HEK293 (cell line): ENCODE measurements around the gene BIK.
A peak's percentile ranks its signal among the peaks of the same experiment; 100 is the strongest.

Experiments
- CTCF ChIA-PET: fragments of 350-600 bp; formaldehyde crosslinking; extraction: SDS; loops from one replicate; lab custom pipeline; 2021; ENCODE audit warnings: antibody characterized with exemption; lab: Yijun Ruan, JAX
- POLR2A ChIA-PET: fragments of 300-600 bp; formaldehyde crosslinking; extraction: SDS; loops from one replicate; lab custom pipeline; 2020; ENCODE audit warnings: antibody characterized with exemption, inconsistent platforms; lab: Yijun Ruan, JAX
- H3K27ac ChIP-seq: fragments of 200-500 bp; sonication (Bioruptor generic); 2 replicates; pipeline ENCODE4 v1.5.1; 2014; ENCODE audit warnings: low read depth, low read length, control low read depth, inconsistent platforms; ENCODE audit errors: extremely low read depth
- H3K36me3 ChIP-seq, 2 experiments: fragments of 200-500 bp in 1 of 2; sonication (Bioruptor generic) in 1 of 2; 1 replicate in 1 of 2; 2 replicates in 1 of 2; pipeline ENCODE4 v1.5.1; 2014 to 2017; ENCODE audit warnings: inconsistent platforms in 2 of 2, low read length in 2 of 2; ENCODE audit not compliant: control insufficient read depth in 2 of 2, insufficient read depth in 1 of 2
- H3K4me1 ChIP-seq: fragments of 200-500 bp; sonication (Bioruptor generic); 2 replicates; pipeline ENCODE4 v1.5.1; 2014; ENCODE audit warnings: mild to moderate bottlenecking, low read length, inconsistent platforms; ENCODE audit not compliant: control insufficient read depth, insufficient read depth
- H3K4me3 ChIP-seq: 2 replicates; pipeline ENCODE4 v1.5.1; 2011; ENCODE audit warnings: low read depth, mild to moderate bottlenecking, control low read depth, low read length, moderate library complexity
- H3K9me3 ChIP-seq: fragments of 200-500 bp; sonication (Bioruptor generic); 2 replicates; pipeline ENCODE4 v1.5.1; 2014; ENCODE audit warnings: low read depth, low read length, inconsistent platforms; ENCODE audit not compliant: control insufficient read depth, insufficient read depth
- GLI2 ChIP-seq: fragments of 450-650 bp; formaldehyde crosslinking; IDR thresholded peaks from 2 replicates; pipeline ENCODE4; 2017; ENCODE audit warnings: missing biosample characterization, missing genetic modification characterization, low read depth, borderline replicate concordance
- KLF10 ChIP-seq: fragments of 450-650 bp; IDR thresholded peaks from 2 replicates; pipeline ENCODE4 v1.5.1; 2018; ENCODE audit warnings: missing biosample characterization, mild to moderate bottlenecking, missing genetic modification characterization
- KLF16 ChIP-seq: fragments of 450-650 bp; formaldehyde crosslinking; IDR thresholded peaks from 2 replicates; pipeline ENCODE4 v1.5.1; 2017; ENCODE audit warnings: missing biosample characterization, missing genetic modification characterization
- OSR2 ChIP-seq: fragments of 450-650 bp; formaldehyde crosslinking; IDR thresholded peaks from 2 replicates; pipeline ENCODE4 v1.5.1; 2016; ENCODE audit warnings: missing biosample characterization, missing genetic modification characterization
- WT1 ChIP-seq: fragments of 450-650 bp; formaldehyde crosslinking; IDR thresholded peaks from 2 replicates; pipeline ENCODE4 v1.5.1; 2016; ENCODE audit warnings: missing biosample characterization, missing genetic modification characterization
- ZEB2 ChIP-seq: fragments of 450-650 bp; formaldehyde crosslinking; IDR thresholded peaks from 2 replicates; pipeline ENCODE4 v1.5.1; 2016; ENCODE audit warnings: missing biosample characterization, missing genetic modification characterization
- ZNF112 ChIP-seq: fragments of 450-650 bp; formaldehyde crosslinking; IDR thresholded peaks from 2 replicates; pipeline ENCODE4 v1.5.0; 2017; ENCODE audit warnings: missing biosample characterization, missing genetic modification characterization
- ZNF121 ChIP-seq: fragments of 450-650 bp; formaldehyde crosslinking; IDR thresholded peaks from 2 replicates; pipeline ENCODE4 v1.5.1; 2016; ENCODE audit warnings: missing biosample characterization, missing genetic modification characterization
- ZNF132 ChIP-seq: fragments of 450-650 bp; formaldehyde crosslinking; IDR thresholded peaks from 2 replicates; pipeline ENCODE4 v1.5.1; 2017; ENCODE audit warnings: missing biosample characterization, missing genetic modification characterization, borderline replicate concordance
- ZNF211 ChIP-seq: fragments of 450-650 bp; formaldehyde crosslinking; IDR thresholded peaks from 2 replicates; pipeline ENCODE4 v1.5.1; 2016; ENCODE audit warnings: low read depth, missing biosample characterization, missing genetic modification characterization
- ZNF391 ChIP-seq: fragments of 450-650 bp; formaldehyde crosslinking; IDR thresholded peaks from 2 replicates; pipeline ENCODE4 v1.5.1; 2016; ENCODE audit warnings: low read depth, missing biosample characterization, missing genetic modification characterization, borderline replicate concordance
- ZNF560 ChIP-seq: fragments of 450-650 bp; formaldehyde crosslinking; IDR thresholded peaks from 2 replicates; pipeline ENCODE4 v1.5.1; 2017; ENCODE audit warnings: missing biosample characterization, missing genetic modification characterization, borderline replicate concordance
- ZNF571 ChIP-seq: fragments of 450-650 bp; formaldehyde crosslinking; IDR thresholded peaks from 2 replicates; pipeline ENCODE4 v1.5.0; 2017; ENCODE audit warnings: missing biosample characterization, missing genetic modification characterization
- ZNF585B ChIP-seq: fragments of 450-650 bp; formaldehyde crosslinking; IDR thresholded peaks from 2 replicates; pipeline ENCODE4 v1.5.1; 2016; ENCODE audit warnings: missing biosample characterization, missing genetic modification characterization
- ZNF658 ChIP-seq: fragments of 450-650 bp; formaldehyde crosslinking; IDR thresholded peaks from 2 replicates; pipeline ENCODE4; 2016; ENCODE audit warnings: missing biosample characterization, missing genetic modification characterization
- ZNF670 ChIP-seq: fragments of 450-650 bp; formaldehyde crosslinking; IDR thresholded peaks from 2 replicates; pipeline ENCODE4 v1.5.1; 2016; ENCODE audit warnings: missing biosample characterization, missing genetic modification characterization, low read depth
- TF ChIP-seq, protein P1 (sequence below): fragments of 450-650 bp; formaldehyde crosslinking; conservative IDR thresholded peaks from 2 replicates; pipeline ENCODE4 v1.5.1; 2016; ENCODE audit warnings: low read depth, missing biosample characterization, missing genetic modification characterization
- TF ChIP-seq, protein P2 (sequence below): fragments of 450-650 bp; formaldehyde crosslinking; IDR thresholded peaks from 2 replicates; pipeline ENCODE4 v1.5.1; 2017; ENCODE audit warnings: missing biosample characterization, missing genetic modification characterization
- TF ChIP-seq, protein P3 (sequence below): fragments of 450-650 bp; formaldehyde crosslinking; IDR thresholded peaks from 2 replicates; pipeline ENCODE4 v1.5.1; 2016; ENCODE audit warnings: missing biosample characterization, missing genetic modification characterization, borderline replicate concordance
- TF ChIP-seq, protein P4 (sequence below): fragments of 450-650 bp; formaldehyde crosslinking; IDR thresholded peaks from 2 replicates; pipeline ENCODE4 v1.5.1; 2017; ENCODE audit warnings: missing biosample characterization, missing genetic modification characterization
- TF ChIP-seq, protein P5 (sequence below): fragments of 450-650 bp; formaldehyde crosslinking; IDR thresholded peaks from 2 replicates; pipeline ENCODE4 v1.5.1; 2016; ENCODE audit warnings: missing biosample characterization, missing genetic modification characterization

BIK gene

DNA sequence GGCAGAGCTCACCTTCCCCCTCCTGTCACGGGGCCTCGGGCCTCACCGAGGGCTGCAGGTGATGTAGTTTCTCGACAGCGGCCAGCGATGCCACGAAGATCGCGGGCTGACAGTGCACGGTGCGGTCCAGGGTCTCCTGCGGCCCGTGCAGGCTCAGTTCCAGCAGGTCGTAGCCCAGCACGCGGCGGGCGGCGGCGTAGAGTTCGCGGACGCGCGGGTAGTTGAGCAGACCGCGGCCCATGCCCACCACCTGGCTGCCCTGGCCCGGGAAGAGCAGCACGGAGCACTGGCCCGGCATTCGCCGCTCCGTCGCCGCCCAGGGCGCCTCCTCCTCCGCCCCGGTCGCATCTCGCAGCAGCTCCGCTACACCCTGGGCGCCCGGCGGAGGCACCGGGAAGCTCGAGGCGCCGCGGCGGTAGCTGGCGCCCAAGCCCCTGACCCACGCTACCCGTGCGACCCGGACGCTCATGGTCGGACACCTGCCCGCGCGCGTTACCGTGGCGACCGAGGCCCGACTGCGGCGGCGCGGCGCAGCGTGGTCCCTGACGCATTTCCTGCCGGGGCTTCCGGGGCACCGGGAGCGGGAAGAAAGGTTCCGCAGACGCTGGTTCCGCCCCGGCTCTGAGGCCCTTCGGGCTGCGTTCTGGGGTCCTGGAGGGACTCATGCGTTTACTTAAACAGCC is 32.5 kb downstream of the BIK start, which contains the start of gene MCAT (continued):
- TF ChIP-seq, protein P1, sequence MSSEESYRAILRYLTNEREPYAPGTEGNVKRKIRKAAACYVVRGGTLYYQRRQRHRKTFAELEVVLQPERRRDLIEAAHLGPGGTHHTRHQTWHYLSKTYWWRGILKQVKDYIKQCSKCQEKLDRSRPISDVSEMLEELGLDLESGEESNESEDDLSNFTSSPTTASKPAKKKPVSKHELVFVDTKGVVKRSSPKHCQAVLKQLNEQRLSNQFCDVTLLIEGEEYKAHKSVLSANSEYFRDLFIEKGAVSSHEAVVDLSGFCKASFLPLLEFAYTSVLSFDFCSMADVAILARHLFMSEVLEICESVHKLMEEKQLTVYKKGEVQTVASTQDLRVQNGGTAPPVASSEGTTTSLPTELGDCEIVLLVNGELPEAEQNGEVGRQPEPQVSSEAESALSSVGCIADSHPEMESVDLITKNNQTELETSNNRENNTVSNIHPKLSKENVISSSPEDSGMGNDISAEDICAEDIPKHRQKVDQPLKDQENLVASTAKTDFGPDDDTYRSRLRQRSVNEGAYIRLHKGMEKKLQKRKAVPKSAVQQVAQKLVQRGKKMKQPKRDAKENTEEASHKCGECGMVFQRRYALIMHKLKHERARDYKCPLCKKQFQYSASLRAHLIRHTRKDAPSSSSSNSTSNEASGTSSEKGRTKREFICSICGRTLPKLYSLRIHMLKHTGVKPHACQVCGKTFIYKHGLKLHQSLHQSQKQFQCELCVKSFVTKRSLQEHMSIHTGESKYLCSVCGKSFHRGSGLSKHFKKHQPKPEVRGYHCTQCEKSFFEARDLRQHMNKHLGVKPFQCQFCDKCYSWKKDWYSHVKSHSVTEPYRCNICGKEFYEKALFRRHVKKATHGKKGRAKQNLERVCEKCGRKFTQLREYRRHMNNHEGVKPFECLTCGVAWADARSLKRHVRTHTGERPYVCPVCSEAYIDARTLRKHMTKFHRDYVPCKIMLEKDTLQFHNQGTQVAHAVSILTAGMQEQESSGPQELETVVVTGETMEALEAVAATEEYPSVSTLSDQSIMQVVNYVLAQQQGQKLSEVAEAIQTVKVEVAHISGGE (tag by site-specific recombination): peak; percentile 99
- TF ChIP-seq ZNF121 (tag by site-specific recombination) (peak; percentile 97), ZNF391 (no peak; the same call in 1 of the 2 replicates), ZNF560 (no peak), ZNF585B (tag by site-specific recombination) (peak; percentile 4; the same call in 1 of the 2 replicates), ZNF571 (tag by site-specific recombination) (no peak), KLF16 (tag by site-specific recombination) (peak; percentile 51; the same call in 1 of the 2 replicates), ZNF670 (tag by site-specific recombination) (no peak), ZNF658 (tag by site-specific recombination) (no peak)
- TF ChIP-seq, protein P2, sequence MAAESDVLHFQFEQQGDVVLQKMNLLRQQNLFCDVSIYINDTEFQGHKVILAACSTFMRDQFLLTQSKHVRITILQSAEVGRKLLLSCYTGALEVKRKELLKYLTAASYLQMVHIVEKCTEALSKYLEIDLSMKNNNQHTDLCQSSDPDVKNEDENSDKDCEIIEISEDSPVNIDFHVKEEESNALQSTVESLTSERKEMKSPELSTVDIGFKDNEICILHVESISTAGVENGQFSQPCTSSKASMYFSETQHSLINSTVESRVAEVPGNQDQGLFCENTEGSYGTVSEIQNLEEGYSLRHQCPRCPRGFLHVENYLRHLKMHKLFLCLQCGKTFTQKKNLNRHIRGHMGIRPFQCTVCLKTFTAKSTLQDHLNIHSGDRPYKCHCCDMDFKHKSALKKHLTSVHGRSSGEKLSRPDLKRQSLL (tag by site-specific recombination): peak; percentile 42; the same call in 1 of the 2 replicates
- TF ChIP-seq, protein P3, sequence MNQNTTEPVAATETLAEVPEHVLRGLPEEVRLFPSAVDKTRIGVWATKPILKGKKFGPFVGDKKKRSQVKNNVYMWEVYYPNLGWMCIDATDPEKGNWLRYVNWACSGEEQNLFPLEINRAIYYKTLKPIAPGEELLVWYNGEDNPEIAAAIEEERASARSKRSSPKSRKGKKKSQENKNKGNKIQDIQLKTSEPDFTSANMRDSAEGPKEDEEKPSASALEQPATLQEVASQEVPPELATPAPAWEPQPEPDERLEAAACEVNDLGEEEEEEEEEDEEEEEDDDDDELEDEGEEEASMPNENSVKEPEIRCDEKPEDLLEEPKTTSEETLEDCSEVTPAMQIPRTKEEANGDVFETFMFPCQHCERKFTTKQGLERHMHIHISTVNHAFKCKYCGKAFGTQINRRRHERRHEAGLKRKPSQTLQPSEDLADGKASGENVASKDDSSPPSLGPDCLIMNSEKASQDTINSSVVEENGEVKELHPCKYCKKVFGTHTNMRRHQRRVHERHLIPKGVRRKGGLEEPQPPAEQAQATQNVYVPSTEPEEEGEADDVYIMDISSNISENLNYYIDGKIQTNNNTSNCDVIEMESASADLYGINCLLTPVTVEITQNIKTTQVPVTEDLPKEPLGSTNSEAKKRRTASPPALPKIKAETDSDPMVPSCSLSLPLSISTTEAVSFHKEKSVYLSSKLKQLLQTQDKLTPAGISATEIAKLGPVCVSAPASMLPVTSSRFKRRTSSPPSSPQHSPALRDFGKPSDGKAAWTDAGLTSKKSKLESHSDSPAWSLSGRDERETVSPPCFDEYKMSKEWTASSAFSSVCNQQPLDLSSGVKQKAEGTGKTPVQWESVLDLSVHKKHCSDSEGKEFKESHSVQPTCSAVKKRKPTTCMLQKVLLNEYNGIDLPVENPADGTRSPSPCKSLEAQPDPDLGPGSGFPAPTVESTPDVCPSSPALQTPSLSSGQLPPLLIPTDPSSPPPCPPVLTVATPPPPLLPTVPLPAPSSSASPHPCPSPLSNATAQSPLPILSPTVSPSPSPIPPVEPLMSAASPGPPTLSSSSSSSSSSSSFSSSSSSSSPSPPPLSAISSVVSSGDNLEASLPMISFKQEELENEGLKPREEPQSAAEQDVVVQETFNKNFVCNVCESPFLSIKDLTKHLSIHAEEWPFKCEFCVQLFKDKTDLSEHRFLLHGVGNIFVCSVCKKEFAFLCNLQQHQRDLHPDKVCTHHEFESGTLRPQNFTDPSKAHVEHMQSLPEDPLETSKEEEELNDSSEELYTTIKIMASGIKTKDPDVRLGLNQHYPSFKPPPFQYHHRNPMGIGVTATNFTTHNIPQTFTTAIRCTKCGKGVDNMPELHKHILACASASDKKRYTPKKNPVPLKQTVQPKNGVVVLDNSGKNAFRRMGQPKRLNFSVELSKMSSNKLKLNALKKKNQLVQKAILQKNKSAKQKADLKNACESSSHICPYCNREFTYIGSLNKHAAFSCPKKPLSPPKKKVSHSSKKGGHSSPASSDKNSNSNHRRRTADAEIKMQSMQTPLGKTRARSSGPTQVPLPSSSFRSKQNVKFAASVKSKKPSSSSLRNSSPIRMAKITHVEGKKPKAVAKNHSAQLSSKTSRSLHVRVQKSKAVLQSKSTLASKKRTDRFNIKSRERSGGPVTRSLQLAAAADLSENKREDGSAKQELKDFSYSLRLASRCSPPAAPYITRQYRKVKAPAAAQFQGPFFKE (tag by site-specific recombination): no peak

DNA sequence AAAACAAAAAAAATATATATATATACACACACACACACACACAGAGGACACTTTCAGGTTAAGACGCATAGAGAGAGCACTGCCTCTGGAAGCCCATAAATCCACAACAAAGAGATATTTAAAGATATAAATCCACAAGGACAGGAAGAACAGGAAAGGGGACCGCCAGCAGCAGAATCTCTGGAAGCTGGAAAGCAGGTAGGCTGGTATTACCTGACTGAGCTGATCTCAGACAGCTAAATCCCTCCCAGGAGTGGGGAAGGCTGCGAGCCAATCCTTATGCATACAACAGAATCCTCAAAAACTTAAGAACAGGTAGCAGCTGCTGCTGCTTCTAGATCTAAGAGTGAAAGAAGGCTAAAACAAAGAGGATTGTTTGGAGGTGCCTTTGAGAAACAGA is 34.4 kb downstream of the BIK start:
- no peaks in the 10 kb centered on the region for H3K9me3 ChIP-seq
- H3K36me3 ChIP-seq: peaks cover 9 to 14% of the 10 kb centered on the region in 2 experiments; a peak in 2 of 3 replicates
- POLR2A ChIA-PET: no interaction called here
- no peak overlapping the region for H3K27ac ChIP-seq
- CTCF ChIA-PET: interaction anchor here (0.6 to 1.1 kb wide), 3 partner anchors 35 to 581 kb away, joined by 3 to 4 read pairs (median 3); partner anchors contain the start of gene BIK
- H3K4me3 ChIP-seq: no peak overlapping the region
- H3K4me1 ChIP-seq: peaks cover 3% of the 10 kb centered on the region; the same call in 1 of the 2 replicates
- TF ChIP-seq ZNF112 (tag by site-specific recombination): no peak
- TF ChIP-seq ZNF132 (tag by site-specific recombination): no peak
- TF ChIP-seq WT1 (tag by site-specific recombination): no peak
- no peak for TF ChIP-seq ZNF211 (tag by site-specific recombination)
- TF ChIP-seq, protein P4, sequence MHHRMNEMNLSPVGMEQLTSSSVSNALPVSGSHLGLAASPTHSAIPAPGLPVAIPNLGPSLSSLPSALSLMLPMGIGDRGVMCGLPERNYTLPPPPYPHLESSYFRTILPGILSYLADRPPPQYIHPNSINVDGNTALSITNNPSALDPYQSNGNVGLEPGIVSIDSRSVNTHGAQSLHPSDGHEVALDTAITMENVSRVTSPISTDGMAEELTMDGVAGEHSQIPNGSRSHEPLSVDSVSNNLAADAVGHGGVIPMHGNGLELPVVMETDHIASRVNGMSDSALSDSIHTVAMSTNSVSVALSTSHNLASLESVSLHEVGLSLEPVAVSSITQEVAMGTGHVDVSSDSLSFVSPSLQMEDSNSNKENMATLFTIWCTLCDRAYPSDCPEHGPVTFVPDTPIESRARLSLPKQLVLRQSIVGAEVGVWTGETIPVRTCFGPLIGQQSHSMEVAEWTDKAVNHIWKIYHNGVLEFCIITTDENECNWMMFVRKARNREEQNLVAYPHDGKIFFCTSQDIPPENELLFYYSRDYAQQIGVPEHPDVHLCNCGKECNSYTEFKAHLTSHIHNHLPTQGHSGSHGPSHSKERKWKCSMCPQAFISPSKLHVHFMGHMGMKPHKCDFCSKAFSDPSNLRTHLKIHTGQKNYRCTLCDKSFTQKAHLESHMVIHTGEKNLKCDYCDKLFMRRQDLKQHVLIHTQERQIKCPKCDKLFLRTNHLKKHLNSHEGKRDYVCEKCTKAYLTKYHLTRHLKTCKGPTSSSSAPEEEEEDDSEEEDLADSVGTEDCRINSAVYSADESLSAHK: no peak
- TF ChIP-seq ZEB2: no peak
- TF ChIP-seq GLI2 (tag by site-specific recombination): no peak
- no peak for TF ChIP-seq OSR2 (tag by site-specific recombination)
- no peak for TF ChIP-seq KLF10 (tag by site-specific recombination)
- TF ChIP-seq, protein P5, sequence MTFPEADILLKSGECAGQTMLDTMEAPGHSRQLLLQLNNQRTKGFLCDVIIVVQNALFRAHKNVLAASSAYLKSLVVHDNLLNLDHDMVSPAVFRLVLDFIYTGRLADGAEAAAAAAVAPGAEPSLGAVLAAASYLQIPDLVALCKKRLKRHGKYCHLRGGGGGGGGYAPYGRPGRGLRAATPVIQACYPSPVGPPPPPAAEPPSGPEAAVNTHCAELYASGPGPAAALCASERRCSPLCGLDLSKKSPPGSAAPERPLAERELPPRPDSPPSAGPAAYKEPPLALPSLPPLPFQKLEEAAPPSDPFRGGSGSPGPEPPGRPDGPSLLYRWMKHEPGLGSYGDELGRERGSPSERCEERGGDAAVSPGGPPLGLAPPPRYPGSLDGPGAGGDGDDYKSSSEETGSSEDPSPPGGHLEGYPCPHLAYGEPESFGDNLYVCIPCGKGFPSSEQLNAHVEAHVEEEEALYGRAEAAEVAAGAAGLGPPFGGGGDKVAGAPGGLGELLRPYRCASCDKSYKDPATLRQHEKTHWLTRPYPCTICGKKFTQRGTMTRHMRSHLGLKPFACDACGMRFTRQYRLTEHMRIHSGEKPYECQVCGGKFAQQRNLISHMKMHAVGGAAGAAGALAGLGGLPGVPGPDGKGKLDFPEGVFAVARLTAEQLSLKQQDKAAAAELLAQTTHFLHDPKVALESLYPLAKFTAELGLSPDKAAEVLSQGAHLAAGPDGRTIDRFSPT: no peak
